ENCODE data around the gene MSRB1.
"Not testable (repeated sequence)": the region's sequence is repeated elsewhere in the genome, so short reads cannot be mapped to it uniquely, and the experiment has no call there.

MSRB1 gene

DNA sequence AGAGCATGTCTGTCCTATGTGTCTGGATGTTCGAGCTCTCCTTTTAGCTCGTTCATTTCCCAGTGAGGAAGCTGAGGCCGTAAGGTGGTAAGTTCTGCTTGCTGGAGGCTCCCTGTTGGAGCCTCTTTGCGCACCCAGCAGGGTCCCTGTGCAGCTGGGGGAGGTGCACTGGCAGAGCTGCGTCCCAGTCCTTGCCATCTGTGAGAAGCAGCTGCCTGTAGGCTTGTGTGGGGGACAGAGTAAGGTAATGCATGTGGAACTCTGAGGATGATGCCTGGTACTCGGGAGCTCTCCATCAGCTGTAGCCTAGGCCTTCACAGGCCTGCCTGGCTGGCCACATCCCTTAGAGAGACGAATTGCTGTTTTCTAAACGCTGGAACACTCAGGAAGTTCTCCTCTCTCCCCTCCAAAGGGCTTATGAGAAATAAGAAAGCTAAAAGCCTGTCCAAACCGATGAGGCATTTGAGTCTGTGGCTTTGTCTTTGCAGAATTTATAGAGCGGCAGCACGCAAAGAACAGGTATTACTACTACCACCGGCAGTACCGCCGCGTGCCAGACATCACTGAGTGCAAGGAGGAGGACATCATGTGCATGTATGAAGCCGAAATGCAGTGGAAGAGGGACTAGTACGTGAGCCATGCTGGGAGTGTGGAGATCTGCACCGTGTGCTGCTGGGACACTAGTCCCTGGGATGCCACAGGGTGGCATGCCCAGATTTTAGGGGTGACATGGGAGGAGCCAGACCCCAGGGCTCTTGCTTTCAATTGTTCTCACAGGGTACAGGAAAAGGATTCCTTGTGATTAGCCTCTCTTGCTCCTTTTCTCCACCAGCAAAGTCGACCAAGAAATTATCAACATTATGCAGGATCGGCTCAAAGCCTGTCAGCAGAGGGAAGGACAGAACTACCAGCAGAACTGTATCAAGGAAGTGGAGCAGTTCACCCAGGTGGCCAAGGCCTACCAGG is 17.9 kb upstream of the MSRB1 start:
- DNase-seq: no peak

DNA sequence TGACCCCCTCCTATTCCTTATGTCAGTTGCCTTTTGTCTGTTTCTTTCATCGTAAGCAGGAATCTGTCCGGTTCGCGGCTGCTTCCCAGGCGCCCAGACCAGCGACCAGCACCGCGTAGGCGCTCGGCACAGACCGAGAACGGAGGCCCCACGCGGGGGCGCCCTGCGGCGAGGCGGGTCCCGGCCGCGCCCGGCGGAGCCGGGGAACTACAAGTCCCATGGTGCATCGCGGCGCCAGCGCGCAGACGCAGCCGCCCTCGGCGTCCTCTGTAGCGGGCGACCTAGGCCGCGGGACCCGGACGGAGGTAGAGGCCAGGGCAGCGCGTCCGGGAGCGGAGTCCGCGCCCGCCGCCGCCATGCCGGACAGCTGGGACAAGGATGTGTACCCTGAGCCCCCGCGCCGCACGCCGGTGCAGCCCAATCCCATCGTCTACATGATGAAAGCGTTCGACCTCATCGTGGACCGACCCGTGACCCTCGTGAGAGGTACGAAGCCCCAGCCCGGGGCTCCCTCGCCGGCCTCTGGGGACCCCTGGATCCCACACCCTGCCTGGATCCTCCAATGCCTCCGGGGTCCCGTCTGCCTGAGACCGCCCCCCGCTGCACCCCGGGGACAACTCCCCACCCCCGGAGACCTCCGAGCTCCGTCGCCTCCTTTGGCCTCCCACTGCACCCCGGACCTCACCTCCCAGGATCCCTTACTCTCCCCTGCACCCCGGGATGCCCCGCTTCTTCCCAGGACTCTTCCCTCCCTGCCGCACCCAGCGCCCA is 16.5 kb upstream of the MSRB1 start, which contains the start of gene NDUFB10:
Gene NDUFB10, plus strand, starts transcription at position 270 of the 771 bp plus-strand sequence. Its CDS starts 87 bp downstream, at position 357.
- peak; percentile 84 to 91 for DNase-seq

DNA sequence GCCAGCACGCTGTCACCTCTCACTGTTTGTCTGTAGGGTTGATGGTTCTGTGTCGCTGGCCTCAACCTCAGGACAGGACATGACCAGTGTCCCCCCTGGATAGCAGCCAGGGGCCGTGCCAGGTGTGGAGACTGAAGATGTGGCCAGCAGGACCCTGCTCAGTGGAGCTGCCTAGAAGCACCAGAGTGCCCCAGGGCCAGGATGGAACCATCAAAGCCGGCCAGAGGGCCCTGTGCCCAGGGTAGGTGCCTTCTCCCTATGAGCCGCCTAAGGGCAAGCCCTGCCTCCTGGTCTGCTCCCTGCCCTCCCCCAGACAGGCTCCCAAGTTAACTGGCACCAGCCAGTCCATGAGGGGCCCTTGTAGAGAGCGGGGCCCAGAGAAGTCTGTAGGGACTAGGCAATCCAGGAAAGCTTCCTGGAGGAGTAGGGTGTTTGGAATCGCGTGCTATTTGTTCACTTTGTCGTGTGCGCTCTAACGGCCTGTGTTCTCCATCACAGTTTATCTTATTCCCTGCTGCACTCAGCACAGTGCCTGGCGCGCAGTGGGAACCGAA is 15.8 kb upstream of the MSRB1 start:
- no peak for DNase-seq

DNA sequence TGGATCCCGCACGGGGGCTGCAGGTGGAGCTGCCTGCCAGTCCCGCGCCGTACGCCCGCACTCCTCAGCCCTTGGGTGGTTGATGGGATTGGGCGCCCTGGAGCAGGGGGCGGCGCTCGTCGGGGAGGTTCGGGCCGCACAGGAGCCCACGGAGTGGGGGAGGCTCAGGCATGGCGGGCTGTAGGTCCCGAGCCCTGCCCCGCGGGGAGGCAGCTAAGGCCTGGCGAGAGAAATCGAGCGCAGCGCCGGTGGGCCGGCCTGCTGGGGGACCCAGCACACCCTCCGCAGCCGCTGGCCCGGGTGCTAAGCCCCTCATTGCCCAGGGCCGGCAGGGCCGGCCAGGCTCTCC is 15.1 kb upstream of the MSRB1 start:
- DNase-seq: not testable (repeated sequence)

DNA sequence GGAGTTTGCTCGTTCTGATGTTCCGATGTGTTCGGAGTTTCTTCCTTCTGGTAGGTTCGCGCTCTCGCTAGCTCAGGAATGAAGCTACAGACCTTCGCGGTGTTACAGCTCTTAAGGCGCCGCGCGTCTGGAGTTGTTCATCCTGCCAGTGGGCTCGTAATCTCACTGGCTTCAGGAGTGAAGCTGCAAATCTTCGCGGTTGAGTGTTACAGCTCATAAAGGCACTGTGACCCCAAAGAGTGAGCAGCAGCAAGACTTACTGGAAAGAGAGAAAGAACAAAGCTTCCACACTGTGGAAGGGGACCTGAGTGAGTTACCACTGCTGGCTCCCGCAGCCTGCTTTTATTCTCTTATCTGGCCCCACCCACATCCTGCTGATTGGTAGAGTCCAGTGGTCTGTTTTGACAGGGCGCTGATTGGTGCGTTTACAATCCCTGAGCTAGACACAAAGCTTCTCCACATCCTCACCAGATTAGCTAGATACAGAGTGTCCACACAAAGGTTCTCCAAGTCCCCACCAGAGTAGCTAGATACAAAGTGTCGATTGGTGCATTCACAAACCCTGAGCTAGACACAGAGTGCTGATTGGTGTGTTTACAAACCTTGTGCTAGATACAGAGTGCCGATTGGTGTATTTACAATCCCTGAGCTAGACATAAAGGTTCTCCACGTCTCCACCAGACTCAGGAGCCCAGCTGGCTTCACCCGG is 14.6 kb upstream of the MSRB1 start:
- DNase-seq: not testable (repeated sequence)

DNA sequence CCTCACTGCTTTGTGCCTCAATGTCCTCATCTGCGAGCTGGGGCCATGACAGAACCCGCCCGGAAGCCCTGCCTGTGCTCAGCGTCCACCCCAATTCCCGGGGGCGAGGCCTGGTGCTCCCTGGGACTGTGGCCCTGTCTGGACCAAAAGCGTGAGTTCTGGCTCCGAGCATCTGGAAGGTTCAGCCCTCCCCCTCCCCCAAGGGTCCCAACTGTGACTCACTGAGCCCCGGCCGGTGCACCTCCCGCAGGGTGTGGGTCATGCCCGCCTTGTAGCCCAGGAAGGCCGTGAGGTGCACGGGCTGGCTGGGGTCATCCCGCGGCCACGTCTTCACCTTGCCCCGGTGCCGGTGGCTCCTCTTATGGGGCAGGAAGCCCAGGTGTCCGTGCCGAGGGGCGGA is 10.7 kb upstream of the MSRB1 start:
- no peak for DNase-seq

DNA sequence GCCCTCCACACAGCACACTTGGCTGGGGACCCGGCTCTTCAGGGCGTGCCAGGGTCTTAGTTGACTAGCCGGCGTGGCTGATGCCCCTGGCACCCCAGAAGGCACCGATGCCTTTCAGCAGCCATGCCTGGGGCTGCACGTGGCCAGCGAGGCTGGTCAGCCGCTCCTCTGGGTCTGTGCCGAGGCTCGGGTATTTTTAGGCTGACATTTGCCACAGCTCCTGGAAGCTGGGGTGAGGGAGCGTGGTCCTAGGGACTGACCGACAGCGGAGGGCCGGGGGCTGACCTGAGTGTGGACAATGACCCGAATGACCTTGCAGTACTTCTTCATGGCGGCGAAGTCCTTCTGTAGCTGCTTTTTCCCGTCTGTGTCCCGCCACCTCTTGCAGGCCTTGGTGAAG is 7.6 kb upstream of the MSRB1 start:
- no peak for DNase-seq

DNA sequence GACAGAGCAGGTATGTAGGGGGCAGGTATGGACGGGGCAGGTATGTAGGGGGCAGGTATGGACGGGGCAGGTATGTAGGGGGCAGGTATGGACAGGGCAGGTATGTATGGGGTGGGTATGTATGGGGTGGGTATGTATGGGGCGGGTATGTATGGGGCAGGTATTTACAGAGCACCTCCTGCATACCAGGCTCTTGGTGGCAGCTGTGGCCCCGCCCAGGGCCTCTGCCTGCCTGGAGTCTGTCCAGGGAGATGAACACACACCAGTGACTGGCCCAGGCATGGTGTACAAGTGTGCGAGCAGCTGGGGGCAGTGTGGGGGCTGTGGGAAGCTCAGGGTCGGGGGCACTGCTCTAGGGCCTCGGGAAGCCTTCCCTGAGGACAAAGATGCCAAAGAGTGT is 7.0 kb upstream of the MSRB1 start:
- no peak for DNase-seq

DNA sequence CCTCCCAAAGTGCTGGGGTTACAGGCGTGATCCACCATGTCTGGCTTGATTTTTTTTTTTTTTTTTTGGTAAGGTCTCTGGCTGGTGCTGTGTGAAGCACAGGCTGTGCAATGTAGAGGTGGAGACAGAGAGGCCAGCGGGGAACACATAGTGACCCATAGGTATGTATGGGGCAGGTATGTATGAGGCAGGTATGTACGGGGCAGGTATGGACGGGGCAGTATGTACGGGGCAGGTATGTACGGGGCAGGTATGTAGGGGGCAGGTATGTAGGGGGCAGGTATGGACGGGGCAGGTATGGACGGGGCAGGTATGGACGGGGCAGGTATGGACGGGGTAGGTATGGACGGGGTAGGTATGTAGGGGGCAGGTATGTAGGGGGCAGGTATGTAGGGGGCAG is 6.5 kb upstream of the MSRB1 start:
- DNase-seq: no peak

DNA sequence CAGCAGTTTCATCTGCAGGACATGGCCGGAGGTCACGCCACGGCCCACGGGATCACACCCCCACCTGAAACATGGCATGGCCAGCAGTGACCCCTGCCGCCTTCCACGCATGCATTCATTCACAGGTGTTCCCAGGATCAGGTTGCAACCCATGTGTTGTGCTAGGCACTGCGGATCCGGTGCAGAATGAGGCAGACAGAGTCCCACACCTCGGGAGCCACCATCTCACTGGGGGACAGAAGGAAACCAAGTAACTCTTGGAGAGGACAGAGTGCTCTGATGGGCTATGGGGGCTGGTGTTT is 4.3 kb upstream of the MSRB1 start:
- no peak for DNase-seq

DNA sequence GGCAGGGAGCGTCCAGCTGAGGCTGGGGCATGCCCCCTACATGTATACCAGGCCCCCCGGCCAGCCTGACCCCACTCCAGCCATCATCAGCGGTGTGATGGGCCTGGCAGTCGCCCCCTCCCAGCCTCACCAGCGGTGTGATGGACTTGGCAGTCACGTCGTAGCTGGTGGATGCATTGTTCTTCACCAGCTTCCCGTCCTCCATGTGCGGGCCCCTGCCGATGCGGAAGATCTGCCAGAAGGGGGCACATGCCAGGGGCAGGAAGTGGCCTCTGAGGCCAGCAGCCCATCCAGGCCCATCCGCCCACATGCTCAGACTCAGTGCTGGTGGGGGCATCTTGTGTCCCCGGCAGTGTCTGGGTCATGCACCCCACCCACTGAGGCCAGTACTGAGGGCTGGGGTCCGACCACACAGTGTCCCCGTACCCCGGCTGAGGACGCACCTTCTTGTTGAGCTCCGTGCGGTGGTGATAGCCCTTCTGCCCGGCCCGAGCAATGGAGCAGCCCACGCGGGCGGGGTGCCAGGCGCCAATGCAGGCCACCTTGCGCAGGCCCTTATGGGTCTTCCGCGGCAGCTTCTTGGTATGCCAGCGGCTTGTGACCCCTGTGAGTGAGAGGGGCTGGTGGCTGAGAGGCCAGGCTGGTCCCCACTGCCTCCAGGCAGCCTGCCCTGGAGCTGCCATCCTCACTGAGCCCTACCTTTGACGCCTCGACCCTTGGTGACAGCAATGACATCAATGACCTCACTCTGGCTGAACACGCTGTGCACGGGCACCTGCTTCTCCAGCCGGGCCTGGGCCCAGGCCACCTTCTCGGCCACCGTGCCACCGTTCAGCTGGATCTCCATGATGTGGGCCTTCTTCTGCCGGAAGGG is 3.7 kb upstream of the MSRB1 start:
- no peak for DNase-seq

DNA sequence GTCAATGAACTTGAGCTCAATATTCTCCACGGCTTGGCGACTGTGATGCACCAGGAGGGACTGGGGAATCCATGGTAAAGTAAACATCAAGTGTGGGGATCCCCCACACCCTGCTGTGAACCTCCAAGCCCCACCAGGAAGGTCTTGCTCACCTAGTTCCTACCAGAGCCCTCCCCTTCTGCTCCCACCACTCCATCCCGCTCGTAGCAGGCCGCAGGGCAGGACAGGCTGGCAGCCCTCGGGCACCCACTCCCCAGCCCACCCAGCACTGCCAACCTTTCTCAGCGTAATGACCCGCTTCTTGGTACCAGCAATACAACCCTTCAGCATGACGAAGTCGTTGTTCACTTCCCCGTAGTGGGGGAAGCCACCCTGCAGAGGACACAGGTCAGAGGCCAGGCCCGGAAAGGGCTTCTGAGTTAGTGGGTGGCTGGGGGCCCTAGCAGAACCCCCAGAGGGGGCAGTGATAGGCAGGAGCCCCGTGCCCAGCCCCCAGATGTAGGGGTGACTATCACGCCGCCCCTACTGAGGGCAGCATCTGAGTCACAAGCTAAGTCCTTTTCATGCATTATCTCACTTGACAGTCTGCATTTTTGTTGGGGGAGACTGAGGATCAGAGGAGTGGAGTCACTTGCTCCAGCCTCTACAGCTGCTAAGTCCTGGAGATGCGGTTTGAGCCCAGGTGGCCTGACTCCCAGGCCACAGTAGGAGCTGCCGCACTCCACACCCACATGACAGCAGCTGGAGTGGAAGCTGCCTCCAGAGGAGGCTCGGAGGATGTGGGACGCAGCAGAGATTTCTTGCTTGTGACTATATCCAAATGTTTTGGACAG is 2.8 kb upstream of the MSRB1 start:
- no peak for DNase-seq

DNA sequence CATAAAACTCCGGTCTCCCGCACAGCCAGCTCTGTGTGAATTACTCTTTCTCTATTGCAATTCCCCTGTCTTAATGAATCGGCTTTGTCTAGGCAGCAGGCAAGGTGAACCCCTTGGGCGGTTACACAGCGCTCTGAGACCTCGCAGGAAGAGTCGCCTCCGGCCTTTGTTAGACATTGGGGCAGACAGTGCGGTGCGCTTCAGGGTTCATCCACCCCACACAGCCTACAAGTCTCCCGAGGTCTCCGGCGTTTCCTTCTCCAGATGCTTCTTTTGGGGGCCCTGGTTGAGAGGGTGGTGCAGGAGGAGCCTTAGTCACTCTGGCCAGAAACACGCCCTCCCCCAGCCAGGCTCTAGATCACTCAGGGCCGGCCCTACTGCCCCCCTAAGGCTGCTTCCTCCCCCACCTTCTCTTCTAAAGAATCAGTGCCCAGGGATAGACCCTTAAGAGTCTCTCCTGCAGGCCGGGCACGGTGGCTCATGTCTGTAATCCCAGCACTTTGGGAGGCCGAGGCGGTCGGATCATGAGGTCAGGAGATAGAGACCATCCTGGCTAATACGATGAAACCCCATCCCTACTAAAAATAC is 1.7 kb upstream of the MSRB1 start:
- DNase-seq: no peak

DNA sequence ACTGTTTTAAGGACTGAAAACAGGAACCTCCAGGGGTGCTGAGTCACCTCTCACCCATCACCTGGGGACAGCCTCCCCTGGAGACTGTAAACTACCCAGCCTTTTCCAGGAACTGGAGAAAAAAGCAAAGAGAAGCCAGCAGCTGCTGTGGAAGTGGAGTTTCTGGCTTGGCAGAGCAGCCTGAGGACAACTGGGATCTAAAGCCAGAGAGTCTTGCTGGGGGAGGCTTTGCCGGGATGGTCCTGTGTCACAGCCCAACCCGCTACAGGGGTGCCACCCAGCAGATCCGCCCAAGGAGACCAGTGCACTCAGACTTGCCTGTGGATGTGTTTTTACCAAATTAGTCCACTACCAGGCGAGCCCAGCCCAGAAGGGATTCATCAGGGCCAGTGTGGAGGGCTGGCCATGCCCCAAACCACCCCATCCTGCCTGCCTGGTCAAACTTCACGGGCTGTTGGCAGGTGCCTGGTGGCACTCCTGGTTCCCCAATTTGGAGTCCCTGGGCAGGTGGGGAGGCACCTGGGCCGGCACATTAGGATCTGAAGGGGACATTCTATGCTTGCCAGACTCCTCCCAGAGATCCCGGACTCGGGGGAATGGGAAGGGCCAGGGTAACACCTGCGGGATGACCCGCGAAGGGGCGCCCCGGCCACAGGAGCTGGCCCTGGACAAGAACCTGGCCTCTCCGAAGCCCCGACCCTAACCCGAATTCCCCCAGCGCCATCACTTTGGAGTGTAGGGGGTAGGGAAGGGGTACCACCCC is 771 bp downstream of the MSRB1 start:
- DNase-seq: no peak

DNA sequence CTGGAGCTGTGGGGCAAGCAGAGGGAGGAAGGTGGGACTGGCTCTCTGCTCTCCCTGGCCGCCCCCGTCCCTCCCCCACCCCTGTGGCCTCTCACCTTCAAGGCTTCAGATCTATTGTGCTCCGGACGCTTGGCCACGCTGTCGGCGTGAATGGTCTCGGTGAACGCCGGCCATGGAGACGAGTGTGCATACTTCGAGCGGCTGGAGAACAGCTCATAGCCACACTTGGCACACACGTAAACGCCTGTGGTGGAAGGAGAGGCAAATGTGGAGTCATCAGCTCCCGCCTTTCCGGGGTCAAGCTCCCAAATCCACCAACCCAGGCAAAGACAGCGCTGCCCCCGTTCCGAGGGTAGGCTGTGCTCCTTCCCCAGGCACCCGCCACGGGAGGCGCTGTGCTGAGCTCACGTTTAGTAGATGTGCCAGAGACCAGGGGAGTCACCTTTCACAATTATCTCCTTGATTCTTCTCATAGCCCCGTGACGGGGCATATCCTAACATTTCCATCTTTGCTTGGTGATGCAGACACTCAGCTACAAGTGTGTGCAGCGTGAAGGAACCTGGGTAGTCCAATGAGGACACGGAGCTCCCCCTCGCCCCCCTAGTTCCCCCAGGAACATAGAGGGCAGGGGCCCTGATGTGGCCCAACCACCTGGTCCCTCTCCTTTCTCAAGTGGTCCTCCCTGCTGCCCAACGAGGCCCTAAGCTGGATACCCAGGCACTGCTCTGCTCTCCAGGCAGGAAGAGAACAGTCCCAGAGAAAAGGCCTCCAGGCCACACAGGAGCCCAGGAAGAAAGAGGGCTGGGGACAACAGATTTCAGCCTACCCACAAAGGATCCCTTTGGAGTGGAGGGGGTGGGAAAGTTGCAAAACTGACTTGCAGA is 1.6 kb downstream of the MSRB1 start:
- DNase-seq: no peak

DNA sequence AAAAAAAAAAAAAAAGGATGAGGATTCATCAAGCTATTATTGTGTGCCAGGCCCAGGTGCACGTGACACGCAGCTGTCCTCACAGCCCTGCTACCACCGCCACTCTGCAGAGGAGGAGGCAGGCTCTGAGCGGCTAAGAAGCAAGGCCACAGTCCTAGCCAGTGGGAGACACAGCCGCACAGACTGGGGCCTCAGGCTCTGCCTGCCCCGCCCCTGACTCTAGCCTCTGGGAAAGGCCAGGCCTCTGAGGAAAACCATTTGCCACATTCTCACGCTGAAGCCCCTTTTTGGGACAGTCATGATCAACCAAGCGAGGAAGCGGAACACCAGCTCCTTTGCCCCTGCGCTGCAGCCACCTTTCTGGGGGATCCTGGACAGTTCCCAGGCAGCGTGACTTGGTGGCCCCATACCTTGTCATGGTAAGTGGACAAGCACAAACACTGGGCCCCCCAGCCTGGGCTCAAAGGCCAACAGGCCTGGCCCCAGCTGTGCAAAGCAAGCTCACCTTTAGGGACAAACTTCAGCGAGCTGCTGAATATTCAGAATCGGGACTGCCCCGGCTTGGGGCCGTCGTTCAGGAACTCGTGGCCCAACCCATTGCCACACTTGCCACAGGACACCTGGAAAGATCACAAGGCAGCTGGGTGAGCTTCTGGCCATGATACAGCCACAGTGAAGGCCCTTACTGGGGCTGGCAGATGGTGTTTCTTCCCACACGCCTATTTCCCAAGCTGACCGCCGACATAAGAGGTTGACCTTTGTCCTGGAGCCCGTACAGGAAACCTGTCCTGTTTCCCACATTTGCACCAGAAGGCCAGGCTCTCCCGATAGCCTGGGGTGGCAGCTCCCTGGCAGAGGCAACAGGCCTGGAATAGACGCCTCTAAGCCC is 2.5 kb downstream of the MSRB1 start:
- no peak for DNase-seq

DNA sequence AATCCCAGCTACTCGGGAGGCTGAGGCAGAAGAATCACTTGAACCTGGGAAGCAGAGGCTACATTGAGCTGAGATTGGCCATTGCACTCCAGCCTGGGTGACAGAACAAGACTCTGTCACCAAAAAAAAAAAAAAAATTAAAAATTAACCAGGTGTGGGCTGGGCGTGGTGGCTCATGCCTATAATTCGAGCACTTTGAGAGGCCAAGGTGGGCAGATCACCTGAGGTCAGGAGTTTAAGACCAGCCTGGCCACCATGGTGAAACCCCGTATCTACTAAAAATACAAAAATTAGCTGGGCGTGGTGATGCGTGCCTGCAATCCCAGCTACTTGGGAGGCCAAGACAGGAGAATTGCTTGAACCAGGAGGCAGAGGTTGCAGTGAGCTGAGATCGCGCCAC is 3.2 kb downstream of the MSRB1 start:
- not testable (repeated sequence) for DNase-seq

DNA sequence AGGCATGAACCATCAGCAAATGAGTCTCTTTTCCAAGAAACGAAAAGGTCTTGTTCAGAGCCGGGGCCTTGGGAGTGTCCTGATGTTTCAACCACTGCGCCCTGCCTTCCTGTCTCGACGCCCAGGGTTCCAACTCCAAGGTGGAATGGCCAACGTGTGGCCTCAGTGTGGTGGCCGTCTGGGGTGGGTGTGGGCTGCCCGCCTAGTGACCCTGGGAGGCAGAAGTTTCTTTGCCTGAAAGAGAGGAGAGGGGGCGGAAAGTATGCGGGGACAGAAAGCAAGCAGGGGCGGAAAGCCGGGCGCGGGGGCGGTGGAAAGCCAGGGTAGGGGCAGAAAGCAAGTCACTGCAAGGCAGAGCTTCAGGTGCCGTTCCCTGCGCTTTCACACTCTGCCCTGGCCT is 4.1 kb downstream of the MSRB1 start:
- no peak for DNase-seq

Data from NCI-H187 (cell line).